Hindlimb muscle (tissue), 1 donor: Measurements from ENCODE around the gene PAPSS2. TPM values are rescaled to one million over a fixed set of nuclear protein-coding genes. Genes with fewer than 3 reads are reported as not detected.
"Not testable (repeated sequence)": the region's sequence is repeated elsewhere in the genome, so short reads cannot be mapped to it uniquely, and the experiment has no call there.

Experiments used
- DNase-seq: peaks from one replicate; pipeline ENCODE4 v3.0.0-alpha.2; 2013
- polyA plus RNA-seq: library from polyadenylated mRNA; unstranded; fragments of 120-200 nt; gene quantifications from one replicate; pipeline ENCODE4 v1.2.1, GENCODE V29; 2013; ENCODE audit not compliant: insufficient read length

The PAPSS2 gene
- polyA plus RNA-seq, 1 donor = 8.7 TPM

DNA sequence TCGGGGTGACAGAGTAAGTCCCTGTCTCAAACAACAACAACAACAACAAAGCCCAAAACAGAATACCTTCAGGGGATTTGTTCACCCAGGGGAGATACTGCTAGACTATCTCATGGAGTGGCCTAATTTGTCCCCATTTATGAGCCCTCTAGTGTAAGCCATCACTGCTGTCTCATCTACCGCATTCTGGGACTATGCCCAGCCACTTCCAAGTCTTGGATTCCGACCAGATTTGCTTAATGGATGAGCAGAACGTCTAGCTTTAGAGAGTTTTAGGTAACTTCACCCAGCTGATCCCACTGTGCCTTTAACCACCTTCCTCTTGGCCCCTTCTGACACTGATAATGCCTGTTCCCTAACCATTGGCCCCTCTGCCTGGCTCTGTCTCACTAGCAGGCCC, 47.1 kb downstream of the PAPSS2 start:
- DNase-seq = no peak

- no peak for DNase-seq
Measured at GRCh38 chr10:87707254-87707653, 47.6 kb downstream of the PAPSS2 start.

DNA sequence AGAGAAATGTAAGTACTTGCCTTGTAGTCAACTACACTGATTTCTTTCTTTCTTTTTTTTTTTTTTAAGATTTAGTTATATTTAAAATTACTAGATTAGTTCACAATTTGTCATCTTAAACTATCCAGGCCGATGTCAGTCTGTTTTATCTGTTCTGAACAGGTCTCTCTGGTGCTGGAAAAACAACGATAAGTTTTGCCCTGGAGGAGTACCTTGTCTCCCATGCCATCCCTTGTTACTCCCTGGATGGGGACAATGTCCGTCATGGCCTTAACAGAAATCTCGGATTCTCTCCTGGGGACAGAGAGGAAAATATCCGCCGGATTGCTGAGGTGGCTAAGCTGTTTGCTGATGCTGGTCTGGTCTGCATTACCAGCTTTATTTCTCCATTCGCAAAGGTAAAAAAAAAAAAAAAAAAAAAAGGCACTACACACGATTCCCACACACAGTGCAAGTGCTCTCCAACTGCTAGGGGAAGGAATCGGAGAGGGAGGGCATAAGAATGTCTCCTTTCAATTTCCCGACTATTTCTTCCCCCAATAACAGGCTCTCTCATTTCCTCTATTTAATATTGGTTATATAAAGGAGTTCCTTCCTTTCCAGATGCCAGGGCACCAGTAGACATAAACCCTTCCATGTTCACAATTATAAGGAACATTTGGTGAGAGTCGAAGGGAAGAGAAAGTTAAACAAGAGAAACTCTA, 53.4 kb downstream of the PAPSS2 start:
- no peak for DNase-seq

DNA sequence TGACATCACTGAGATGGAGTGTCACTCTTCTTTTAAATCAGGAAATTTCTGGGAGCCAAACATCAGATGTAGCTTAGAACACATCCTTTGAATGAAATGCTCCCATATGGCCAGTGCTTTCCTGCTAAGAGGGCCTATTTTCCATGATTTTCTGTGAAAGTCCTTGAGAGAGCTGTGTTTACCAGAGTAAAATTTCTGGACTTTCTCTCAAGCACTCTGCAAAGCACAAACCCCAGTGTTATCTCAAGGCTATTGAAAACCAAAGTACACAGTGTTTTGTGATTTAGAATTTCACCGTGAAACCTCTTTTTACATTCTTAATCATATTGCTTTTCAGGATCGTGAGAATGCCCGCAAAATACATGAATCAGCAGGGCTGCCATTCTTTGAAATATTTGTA, 54.0 kb downstream of the PAPSS2 start:
- no peak for DNase-seq

- DNase-seq = no peak
Measured at GRCh38 chr10:87715552-87716347, 56.1 kb downstream of the PAPSS2 start.

- no peak for DNase-seq
Measured at GRCh38 chr10:87716348-87716670, 56.6 kb downstream of the PAPSS2 start.

DNA sequence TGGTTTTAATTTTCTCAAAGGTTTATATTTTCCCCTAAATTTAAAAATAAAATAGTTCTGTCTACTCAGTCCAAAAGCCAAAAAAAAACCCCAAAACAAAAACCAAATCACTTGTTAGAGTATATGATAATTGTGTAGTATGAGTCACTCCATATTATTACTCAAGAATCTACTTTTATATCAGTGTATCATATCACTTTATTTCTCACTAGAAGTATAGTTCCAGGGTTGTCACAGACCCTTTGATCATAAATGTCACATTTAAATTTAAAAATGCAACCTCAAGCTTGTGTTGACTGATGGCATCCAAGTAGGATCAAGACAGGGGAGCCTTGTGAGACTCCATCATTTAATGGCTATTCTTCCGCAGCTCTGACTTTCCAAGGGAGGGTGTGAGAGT, 61.0 kb downstream of the PAPSS2 start:
- no peak for DNase-seq

DNA sequence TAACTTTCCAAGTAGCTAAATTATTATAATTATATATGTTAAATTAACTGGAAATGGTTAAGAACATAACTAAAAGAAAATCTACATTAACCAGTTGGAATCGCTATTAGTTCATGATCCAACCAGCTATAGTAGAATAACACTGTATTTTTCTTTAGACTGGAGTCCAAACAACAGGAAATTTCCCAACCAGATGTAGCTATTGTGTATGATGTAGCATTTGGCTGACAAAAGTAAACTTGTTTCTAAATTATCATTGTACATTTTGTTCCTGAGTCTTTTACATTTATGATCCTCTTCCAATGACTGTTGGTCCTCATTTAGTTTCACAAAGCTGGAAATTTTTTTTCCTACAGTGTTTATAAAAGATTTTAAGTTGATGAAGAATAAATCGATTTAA, 62.1 kb downstream of the PAPSS2 start:
- DNase-seq = no peak

- DNase-seq = no peak
Measured at GRCh38 chr10:87722716-87723115, 63.0 kb downstream of the PAPSS2 start.

DNA sequence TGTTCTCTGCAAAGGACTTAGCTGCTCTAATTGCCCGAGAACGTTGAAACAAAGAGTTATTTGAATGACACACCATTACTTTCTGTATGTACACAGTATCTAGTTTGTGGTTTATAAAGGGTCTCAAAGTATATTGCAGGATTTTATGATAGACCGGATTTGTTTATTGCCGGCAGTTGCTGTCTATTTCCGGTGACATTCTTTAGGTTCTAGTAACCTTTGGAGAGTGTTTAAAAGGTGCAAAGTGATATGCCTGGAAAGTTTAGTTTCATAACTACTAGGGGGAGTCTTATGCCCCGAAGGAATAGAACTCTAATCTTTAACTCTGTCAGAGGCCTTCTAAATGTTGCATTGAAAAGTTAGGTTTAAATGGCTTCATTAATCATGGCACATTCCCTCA, 63.8 kb downstream of the PAPSS2 start:
- no peak for DNase-seq

- DNase-seq = no peak
Measured at GRCh38 chr10:87724789-87725188, 65.1 kb downstream of the PAPSS2 start.

GRCh38 chr10:87729940-87730339, 70.3 kb downstream of the PAPSS2 start:
- no peak for DNase-seq

GRCh38 chr10:87733081-87733480, 73.4 kb downstream of the PAPSS2 start:
- no peak for DNase-seq

GRCh38 chr10:87734987-87735827, 75.5 kb downstream of the PAPSS2 start:
- peak; percentile 48 for DNase-seq

GRCh38 chr10:87738253-87738652, 78.6 kb downstream of the PAPSS2 start:
- DNase-seq = not testable (repeated sequence)

DNA sequence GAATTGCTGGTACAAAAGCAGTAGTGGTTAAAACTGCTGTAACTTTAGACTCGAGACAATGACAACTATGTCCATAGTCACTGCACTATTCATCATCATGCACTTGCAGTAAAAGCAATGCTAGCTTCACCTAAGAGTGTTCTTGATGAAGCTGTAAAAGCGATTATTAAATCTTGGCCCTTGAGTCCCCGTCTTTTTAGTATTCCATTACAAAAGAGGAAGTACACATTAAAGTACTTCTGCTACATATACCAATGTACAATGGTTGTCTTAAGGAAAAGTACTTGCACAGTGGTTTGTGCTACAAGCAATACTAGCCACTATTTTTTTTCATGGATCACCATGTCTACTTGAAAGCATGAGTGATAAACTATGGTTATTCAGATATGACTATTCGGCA, 80.0 kb downstream of the PAPSS2 start:
- DNase-seq = no peak

DNA sequence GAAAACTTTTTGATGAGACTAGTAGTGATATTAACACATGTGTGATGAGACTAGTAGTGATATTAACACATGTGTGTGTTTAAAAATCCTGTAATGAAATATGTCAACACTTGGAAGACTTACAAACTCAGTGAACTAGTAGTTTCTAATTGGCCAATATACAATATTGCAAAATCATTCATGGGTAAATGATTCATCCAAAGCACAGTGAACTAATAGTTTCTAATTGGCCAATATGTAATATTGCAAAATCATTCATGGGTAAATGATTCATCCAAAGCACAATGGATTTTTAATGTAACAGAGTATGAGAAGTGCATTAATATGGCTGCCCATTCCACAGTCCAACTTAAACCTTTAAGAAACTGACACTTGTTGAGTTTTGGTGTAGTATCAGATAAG, 80.6 kb downstream of the PAPSS2 start:
- no peak for DNase-seq

DNA sequence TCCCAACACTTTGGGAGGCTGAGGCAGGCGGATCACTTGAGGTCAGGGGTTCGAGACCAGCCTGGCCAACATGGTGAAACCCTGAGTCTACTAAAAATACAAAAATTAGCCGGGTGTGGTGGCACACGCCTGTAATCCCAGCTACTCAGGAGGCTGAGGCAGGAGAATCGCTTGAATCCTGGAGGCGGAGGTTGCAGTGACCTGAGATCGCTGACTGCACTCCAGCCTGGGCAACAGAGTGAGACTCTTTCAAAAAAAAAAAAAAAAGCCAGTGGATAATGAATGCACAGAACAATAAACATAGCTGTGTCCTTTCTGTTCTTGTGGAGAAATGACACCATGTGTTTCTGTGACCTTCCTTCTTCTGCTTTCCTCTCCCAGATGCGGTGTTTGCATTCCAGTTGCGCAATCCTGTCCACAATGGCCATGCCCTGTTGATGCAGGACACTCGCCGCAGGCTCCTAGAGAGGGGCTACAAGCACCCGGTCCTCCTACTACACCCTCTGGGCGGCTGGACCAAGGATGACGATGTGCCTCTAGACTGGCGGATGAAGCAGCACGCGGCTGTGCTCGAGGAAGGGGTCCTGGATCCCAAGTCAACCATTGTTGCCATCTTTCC, 83.4 kb downstream of the PAPSS2 start:
- DNase-seq = not testable (repeated sequence)

- DNase-seq = no peak
Measured at GRCh38 chr10:87744606-87745005, 84.9 kb downstream of the PAPSS2 start.

GRCh38 chr10:87746911-87747310, 87.2 kb downstream of the PAPSS2 start:
- no peak for DNase-seq

GRCh38 chr10:87748244-87748643, 88.6 kb downstream of the PAPSS2 start:
- not testable (repeated sequence) for DNase-seq

- no peak for DNase-seq
Measured at GRCh38 chr10:87750001-87750671, 90.5 kb downstream of the PAPSS2 start.
